Thymus (tissue), 11 donors: ENCODE measurements around the gene PON2. TPM values are rescaled to one million over a fixed set of nuclear protein-coding genes. Genes with fewer than 3 reads are reported as not detected.

ENCODE experiments used
- DNase-seq, 9 donors: peaks; one replicate each; pipeline ENCODE4 v3.0.0-alpha.2; 2013; ENCODE audit warnings: low spot score in 9 of 9, low read depth in 6 of 9, missing footprints in 1 of 9
- H3K27ac ChIP-seq, 2 donors: one replicate each; pipeline ENCODE4 v1.5.1; 2013; ENCODE audit warnings: control low read depth in 1 of 2, low read depth in 1 of 2, low read length in 1 of 2, mild to moderate bottlenecking in 1 of 2, moderate library complexity in 1 of 2
- H3K27me3 ChIP-seq, 2 donors: one replicate each; pipeline ENCODE4 v1.5.1; 2013; ENCODE audit warnings: low read length in 1 of 2; ENCODE audit not compliant: control insufficient read depth in 2 of 2, insufficient read depth in 1 of 2
- H3K36me3 ChIP-seq, 2 donors: one replicate each; pipeline ENCODE4 v1.5.1; 2013; ENCODE audit warnings: low read length in 1 of 2, mild to moderate bottlenecking in 1 of 2, moderate library complexity in 1 of 2; ENCODE audit not compliant: control insufficient read depth in 2 of 2, insufficient read depth in 2 of 2
- H3K4me1 ChIP-seq, 2 donors: one replicate each; pipeline ENCODE4 v1.5.1; 2013; ENCODE audit warnings: low read length in 2 of 2; ENCODE audit not compliant: control insufficient read depth in 2 of 2, insufficient read depth in 2 of 2
- H3K4me3 ChIP-seq, 2 donors: one replicate each; pipeline ENCODE4 v1.5.1; 2013; ENCODE audit warnings: low read length in 2 of 2, control low read depth in 1 of 2, mild to moderate bottlenecking in 1 of 2
- H3K9me3 ChIP-seq, 2 donors: one replicate each; pipeline ENCODE4 v1.5.1; 2013; ENCODE audit warnings: low read length in 1 of 2, mild to moderate bottlenecking in 1 of 2; ENCODE audit not compliant: control insufficient read depth in 2 of 2, insufficient read depth in 1 of 2
- WGBS: extraction: QIAGEN DNeasy Blood & Tissue Kit; methylation state at CpG from one replicate; pipeline ENCODE4 v1.1.7; 2013; 5-methylcytosine and 5-hydroxymethylcytosine counted together
- polyA plus RNA-seq: library from polyadenylated mRNA; stranded (reverse); fragments of 200-250 nt; gene quantifications from one replicate; pipeline ENCODE4 v1.2.3, GENCODE V29; 2013
- total RNA-seq: library from RNA; stranded (reverse); fragments of 120-200 nt; gene quantifications from one replicate; pipeline ENCODE4 v1.2.4, GENCODE V29; 2013
- donor health status: healthy.

Gene PON2
- total and polyA plus RNA-seq, 2 donors, result 21.6 to 59.0 TPM

DNA sequence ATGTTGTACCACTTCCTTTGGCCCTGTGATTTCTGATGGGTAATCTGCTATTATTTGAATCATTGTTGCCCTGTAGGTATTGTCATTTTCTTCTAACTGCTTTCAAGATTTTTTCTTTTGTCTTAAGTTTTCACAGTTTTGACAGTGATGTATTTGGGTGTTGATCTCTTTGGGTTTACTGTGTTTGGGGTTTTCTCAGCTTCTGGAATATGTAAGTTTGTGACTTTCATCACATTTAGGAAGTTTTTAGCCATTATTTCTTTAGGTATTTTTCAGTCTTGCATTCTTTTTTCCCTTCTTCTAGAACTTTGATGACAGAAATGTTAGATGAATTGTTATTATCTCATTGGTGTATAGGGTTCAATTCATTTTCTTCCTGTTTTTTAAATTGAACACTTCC lies 23.1 kb upstream of the PON2 start:
- Histone ChIP-seq H3K36me3 (no peaks in the 10 kb centered on the region), H3K4me3 (no peak overlapping the region), H3K4me1 (no peaks in the 10 kb centered on the region), H3K9me3 (peaks cover 2 to 13% of the 10 kb centered on the region in 2 donors), H3K27ac (no peak overlapping the region), H3K27me3 (no peaks in the 10 kb centered on the region)
- no peak for DNase-seq

DNA sequence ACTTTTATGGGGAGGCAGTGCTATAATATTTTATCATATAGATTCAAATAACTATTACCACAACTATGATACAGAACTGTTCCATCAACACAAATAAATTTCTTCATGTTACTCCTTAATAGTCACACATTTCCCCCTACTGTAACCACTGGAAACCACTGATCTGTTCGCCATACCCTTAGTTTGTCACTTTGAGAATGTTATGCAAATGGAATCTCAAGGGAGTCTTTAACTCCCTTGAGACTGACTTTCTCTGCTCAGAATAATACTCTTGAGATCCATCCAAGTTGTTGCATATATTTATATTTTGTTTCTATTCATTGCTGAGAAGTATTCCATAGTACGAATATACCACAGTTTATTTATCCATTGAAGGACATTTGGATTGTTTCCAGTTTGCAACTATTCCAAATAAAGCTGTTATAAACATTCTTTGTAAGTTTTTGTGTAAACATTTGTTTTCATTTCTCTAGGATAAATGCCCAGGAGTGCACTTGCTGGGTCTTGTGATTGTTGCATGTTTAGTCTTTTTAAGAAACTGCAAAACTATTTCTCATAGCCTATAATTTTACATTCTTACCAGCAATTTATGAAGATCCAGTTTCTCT lies 19.7 kb upstream of the PON2 start:
- Histone ChIP-seq H3K27me3 (no peaks in the 10 kb centered on the region), H3K4me1 (no peaks in the 10 kb centered on the region), H3K27ac (no peak overlapping the region), H3K9me3 (peaks cover 0 to 6% of the 10 kb centered on the region in 2 donors), H3K36me3 (no peaks in the 10 kb centered on the region), H3K4me3 (no peak overlapping the region)
- WGBS, result 97% methylated on average over 2 of the region's 2 CpGs
- DNase-seq, result no peak

DNA sequence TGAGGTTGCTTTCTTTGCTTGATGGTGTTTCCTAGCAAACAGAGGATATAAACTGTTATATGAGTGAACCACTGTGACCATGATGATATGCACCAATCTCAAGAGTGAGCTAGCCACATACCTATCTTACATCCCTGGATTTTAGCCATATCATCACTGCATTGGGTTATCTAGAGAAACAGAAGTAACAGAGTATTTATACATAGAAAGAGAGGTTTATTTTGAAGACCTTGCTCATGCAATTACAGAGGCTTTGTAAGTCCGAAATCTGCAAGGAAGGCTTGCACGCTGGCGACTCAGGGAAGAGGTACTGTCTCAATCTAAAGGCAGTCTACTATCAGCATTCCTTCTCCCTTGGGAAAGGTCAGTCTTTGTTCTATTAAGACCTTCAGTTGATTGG lies 11.8 kb upstream of the PON2 start:
- Histone ChIP-seq H3K9me3 (no peaks in the 10 kb centered on the region), H3K4me1 (no peaks in the 10 kb centered on the region), H3K4me3 (no peak overlapping the region), H3K27ac (no peak overlapping the region), H3K27me3 (no peaks in the 10 kb centered on the region), H3K36me3 (no peaks in the 10 kb centered on the region)
- no peak for DNase-seq
- 98% methylated on average over 3 of the region's 3 CpGs for WGBS

GRCh38 chr7:95444796-95445195 lies 10.0 kb upstream of the PON2 start:
- no peak for DNase-seq
- H3K27me3 ChIP-seq, result no peaks in the 10 kb centered on the region
- no peaks in the 10 kb centered on the region for H3K4me1 ChIP-seq
- H3K9me3 ChIP-seq, result no peaks in the 10 kb centered on the region
- no peaks in the 10 kb centered on the region for H3K36me3 ChIP-seq
- no peak overlapping the region for H3K4me3 ChIP-seq
- WGBS, result 92% methylated on average over 2 of the region's 2 CpGs
- no peak overlapping the region for H3K27ac ChIP-seq

DNA sequence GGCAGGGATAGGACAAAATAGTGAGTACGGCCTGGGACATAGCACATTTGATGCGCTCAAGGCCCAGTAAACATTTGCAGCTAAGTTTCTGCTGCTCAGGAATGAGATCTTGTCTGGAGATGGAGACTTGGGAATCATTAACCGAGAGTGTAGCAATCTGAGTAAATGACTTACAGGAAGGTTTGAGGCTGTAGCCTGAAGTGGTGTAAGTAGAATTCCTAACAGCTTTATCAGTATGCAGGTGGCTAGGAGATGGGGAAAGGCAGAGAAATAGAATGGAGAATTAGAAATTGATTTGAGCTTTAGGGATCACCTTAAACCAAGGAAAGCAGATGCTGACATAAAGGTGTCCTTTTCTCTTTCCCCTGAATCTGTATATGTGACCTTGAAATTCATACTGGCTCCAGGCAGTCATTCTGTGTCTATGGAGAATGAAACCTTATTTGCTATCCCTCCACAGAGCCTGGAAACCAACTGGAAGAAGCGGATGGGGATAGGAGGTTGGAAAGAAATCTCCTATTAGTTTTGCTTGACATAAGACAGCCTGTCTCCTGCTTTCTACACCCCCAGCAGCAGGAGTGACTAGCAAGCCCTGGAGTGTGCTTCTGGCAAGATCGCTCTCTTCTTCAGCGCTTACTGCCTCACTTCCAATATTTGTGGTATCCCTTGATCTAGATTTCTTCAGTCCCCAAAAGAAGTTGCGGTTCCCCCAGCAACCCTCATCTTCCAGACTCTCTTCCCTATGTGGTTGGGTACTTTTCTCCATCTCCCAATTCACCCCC lies 6.4 kb upstream of the PON2 start:
- Histone ChIP-seq H3K4me3 (no peak overlapping the region), H3K4me1 (no peaks in the 10 kb centered on the region), H3K9me3 (no peaks in the 10 kb centered on the region), H3K27ac (no peak overlapping the region), H3K27me3 (no peaks in the 10 kb centered on the region), H3K36me3 (no peaks in the 10 kb centered on the region)
- no peak for DNase-seq
- WGBS, result 83% methylated on average over 7 of the region's 7 CpGs

DNA sequence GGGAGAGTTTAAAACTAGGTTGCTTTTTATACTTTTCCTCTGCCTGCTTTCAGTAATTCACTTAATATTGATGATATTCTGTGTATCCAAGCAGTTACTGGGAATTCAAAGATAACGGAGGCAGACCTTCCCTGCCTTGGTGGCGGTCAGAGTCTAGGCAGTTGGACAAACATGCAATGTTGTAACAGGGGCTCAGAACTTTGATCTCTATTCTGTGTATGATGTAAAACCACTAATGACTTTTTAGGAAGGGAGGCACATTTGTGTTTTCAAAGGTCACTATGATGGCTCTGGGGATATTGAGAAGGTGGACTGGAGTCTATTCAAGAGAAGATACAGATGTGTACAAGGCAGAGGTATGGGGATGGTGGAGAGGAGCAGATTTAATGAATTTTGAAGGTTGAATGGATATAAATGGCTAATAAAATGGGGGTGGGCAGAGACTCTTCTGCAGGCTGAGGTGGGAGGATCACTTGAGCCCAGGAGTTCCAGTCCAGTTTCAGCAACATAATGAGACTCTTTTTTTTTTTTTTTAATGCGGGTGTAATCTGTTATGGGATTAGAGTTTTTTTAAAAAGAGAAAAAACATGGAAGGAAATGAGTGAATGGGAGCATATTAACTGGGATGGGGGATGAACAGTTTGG lies 5.7 kb upstream of the PON2 start:
- Histone ChIP-seq H3K27me3 (no peaks in the 10 kb centered on the region), H3K4me3 (no peak overlapping the region), H3K9me3 (no peaks in the 10 kb centered on the region), H3K36me3 (no peaks in the 10 kb centered on the region), H3K27ac (no peak overlapping the region), H3K4me1 (no peaks in the 10 kb centered on the region)
- DNase-seq, result no peak
- WGBS, result 95% methylated on average over 3 of the region's 3 CpGs

DNA sequence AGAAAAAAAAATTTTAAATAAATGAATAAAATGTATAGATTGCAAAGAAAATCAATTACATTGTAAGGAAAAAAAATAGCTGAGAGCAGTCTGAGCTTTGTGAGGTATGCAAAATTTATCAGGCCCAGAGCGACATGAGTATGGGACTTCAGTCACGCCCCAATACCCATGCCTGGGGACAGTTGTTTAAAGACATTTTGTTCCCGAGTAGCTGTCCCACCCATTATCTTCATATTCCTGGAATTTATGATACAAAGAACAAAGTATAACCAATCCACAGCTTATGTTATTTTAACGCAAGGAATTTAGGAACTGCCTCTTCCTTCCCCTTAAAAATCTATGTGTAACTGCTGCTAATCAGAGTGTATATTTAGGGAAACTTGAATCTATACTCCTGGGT lies 1.6 kb upstream of the PON2 start:
- Histone ChIP-seq H3K4me3 (no peak overlapping the region), H3K9me3 (no peaks in the 10 kb centered on the region), H3K27me3 (no peaks in the 10 kb centered on the region), H3K27ac (no peak overlapping the region), H3K4me1 (peaks cover 4 to 6% of the 10 kb centered on the region in 2 donors), H3K36me3 (no peaks in the 10 kb centered on the region)
- DNase-seq, result no peak
- WGBS, result 81% methylated on average over 4 of the region's 4 CpGs

DNA sequence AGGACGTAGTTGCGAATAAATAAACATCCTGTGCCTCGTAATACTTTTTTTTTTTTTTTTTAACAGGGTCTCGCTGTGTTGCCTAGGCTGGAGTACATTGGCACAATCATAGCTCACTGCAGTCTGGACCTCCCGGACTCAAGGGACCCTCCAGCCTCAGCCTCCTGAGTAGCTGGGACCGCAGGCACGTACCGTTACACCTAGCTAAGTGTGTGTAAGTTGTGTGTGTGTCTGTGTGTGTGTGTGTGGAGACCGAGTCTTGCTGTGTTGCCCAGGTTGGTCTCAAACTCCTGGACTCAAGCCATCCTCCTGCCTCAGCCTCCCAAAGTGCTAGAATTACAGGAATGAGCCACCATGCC lies 573 bp upstream of the PON2 start:
- 68% methylated on average over 9 of the region's 9 CpGs for WGBS
- no peaks in the 10 kb centered on the region for H3K36me3 ChIP-seq
- no peak for DNase-seq
- peak overlapping the region in 1 of 2 donors; percentile 67 for H3K27ac ChIP-seq
- peaks cover 4 to 6% of the 10 kb centered on the region in 2 donors for H3K4me1 ChIP-seq
- no peaks in the 10 kb centered on the region for H3K9me3 ChIP-seq
- no peaks in the 10 kb centered on the region for H3K27me3 ChIP-seq
- H3K4me3 ChIP-seq, result peak overlapping the region; percentile 50 to 83

DNA sequence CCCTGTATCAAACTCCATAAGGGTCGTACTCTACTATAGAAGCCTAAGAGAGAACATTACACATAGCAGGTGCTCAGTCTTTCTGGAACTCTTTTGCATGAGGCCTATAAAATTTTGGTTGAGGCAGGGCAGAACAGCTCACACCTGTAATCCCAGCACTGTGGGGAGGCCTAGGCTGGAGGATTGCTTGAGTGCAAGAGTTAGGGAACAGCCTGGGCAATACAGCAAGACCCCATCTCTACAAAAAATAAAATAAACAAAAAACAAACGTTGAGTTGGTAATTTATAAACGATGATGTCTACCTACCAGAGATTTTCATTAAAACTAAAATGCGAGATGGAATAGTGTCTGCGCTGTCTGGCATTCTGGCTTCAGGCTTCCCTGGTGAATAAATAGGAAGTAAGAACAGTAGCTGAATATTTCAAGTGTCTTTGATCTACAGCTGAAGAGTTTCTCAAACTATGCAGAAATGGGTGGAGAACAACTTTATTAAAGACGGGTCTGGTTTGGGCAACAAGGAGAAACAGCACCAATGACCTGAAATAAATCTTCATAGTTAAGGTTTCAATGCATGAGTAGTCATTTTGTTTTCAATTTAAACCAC lies 774 bp downstream of the PON2 start:
- WGBS, result 78% methylated on average over 6 of the region's 6 CpGs
- peak overlapping the region; percentile 46 to 70 for H3K27ac ChIP-seq
- H3K27me3 ChIP-seq, result no peaks in the 10 kb centered on the region
- no peaks in the 10 kb centered on the region for H3K36me3 ChIP-seq
- H3K9me3 ChIP-seq, result no peaks in the 10 kb centered on the region
- H3K4me1 ChIP-seq, result peaks cover 4 to 6% of the 10 kb centered on the region in 2 donors
- peak overlapping the region; percentile 50 to 83 for H3K4me3 ChIP-seq
- peak in 5 of 9 donors; percentile 9 to 15 (median 13) for DNase-seq
